ENCODE measurements around the gene MYADML2.
"Not testable (repeated sequence)": the region's sequence is repeated elsewhere in the genome, so short reads cannot be mapped to it uniquely, and the experiment has no call there.

MYADML2 gene, protein sequence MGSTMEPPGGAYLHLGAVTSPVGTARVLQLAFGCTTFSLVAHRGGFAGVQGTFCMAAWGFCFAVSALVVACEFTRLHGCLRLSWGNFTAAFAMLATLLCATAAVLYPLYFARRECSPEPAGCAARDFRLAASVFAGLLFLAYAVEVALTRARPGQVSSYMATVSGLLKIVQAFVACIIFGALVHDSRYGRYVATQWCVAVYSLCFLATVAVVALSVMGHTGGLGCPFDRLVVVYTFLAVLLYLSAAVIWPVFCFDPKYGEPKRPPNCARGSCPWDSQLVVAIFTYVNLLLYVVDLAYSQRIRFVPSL

GRCh38 chr17:81947189-81947588 is at the start of gene MYADML2:
Gene MYADML2 (minus strand): TSS chr17:81947233. CDS start chr17:81941741, 5,492 bp downstream.
- no peak for DNase-seq (ENCODE audit: low spot score)

GRCh38 chr17:81996232-81996756 is 49.3 kb upstream of the MYADML2 start:
- no peak for DNase-seq (ENCODE audit: low spot score)

DNA sequence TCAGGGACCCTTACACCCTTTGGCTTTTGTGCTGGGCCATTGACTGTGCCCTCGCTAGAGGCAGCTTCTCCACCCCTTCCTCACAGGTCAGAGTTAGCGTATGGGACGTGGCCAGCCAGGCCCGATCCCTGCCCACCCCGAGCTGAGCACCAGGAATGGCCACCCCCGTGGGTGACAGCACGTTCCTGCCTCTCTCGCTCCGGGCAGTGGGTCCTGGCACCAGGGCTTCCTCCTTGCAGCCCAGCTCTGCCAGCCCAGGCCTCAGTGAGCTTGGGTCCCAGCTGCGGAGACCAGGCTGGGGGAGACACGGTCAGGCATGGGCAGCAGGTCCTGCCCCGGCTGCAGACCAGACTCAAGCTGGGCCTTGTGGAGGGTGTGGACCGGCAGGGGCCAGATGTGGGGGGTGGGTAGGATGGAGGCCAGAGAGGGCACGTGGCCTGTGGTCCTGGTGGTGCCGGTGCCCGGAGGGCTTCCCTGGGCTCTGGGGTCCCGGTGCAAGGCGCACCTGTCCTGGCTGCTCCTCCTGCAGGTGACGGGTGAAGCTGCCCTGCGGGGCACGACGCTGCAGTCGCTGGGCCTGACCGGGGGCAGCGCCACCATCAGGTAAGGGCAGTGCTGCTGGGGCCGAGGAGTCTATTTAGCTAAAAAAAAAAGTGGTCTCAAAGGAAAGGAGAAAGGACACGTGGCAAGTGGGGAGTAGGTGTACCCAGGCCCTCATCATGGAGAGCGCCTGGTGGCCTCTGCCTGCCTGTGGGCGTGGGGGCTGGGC is 48.6 kb upstream of the MYADML2 start:
- DNase-seq (ENCODE audit: low spot score): no peak

GRCh38 chr17:81994593-81995462 is 47.8 kb upstream of the MYADML2 start:
- DNase-seq (ENCODE audit: low spot score): no peak

DNA sequence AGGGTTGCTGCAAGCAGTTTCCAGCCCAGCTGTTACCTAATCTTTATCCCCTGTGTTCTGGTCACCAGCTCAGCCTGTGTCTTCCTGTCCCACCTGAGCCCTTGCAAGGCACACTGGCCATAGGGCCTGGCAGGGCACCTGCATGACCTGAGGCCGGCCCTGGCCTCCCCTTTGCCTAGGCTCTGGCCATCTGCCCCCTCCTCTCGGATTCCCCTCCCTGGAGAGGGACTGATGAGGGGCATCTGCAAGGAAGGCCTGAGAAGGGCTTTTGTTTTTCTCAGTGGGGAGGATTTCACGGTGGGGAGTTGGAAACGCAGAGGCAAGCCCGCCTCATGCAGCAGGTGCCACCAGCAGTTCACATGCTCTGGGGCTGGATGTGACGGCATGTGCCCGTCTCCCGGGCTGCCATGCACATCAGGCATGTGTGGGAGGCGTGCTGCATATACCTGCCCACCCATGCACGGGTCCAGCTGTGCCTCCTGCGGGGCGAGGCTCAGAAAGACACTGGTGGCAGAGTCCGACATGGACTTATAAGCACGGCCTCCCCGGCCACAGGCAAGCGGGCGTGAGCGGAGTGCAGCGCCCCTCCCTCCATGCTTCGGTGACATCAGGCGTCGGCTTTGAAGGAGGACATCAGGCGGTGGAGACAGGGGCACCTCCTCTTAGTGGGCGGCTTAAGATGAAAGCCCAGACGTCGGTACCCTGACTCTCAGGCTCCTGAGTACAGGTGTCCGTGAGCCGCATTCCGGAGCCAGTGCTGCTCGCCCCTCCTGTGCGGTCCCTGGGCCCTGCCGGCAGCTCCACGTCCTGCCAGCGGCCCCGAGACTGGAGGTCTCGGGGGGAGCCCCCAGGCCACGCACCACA is 46.9 kb upstream of the MYADML2 start:
- DNase-seq (ENCODE audit: low spot score): no peak

DNA sequence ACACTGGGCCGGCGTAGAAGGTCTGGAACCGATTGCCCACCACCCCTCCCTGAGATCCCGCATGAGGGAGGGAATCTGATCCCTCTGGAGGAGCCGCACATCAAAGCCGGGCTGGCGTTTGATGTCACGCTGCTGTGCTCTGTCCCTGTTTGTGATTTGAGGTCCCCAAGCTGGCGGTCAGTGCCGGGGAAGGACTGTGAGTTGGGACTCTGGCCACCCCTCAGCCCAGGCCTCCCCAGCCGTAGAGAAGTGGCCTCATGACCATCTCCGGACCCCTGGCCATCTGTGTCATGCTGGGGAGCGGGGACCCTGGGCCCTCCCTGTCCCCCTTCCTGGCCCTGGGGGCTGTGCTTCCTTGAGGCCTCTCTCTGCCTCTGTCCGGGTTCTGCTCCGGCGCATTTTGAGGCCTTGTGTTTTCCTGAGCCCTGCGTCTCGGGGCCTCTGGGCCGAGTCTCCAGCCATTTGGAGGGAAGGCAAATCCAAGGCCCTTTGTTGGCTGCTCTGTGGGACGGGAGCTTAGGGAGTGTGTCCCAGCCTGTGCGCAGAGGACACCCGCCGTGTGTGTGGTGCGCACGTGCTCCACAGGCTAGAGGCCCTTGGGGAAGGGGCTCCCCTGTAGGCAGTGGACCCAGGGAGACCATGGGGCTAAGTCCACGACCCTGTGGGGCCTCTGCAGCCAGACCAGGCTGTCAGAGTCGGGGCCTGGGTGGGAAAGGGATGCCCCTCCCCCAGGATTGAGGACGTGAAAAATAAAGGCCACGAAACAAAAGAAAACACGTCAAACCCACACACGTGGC is 45.5 kb upstream of the MYADML2 start:
- no peak for DNase-seq (ENCODE audit: low spot score)

DNA sequence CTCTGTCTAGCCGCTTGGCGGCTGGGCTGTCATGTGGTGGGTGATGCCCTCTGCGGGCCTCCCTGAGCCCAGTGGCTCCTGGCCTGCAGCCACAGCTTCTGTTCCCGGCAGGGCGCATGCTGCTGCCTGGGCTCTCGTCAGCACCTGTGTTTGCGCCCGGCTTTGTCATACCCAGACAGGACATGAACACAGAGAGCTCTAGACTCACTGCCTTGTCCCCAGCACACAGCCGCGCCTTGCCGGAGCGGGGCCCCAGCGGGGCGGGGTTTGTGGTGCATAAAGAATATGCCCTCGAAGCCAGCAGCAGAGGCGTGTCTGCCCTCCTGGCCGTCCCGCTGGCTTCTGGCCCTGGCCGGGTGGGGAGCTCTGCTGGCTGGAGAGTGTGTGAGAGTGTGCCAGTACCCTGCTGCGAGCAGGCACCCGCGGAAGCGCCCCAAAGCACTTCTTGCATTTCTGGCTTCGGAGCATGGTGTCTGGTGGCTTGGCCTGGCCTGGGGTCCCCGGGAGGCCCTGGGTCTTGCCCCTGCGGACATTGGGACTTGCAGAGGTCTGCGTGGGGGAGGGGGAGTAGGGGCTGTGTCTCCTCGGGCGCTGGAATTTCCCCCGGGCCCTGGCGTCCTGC is 44.8 kb upstream of the MYADML2 start:
- no peak for DNase-seq (ENCODE audit: low spot score)

GRCh38 chr17:81990836-81991683 is 44.0 kb upstream of the MYADML2 start:
- no peak for DNase-seq (ENCODE audit: low spot score)

GRCh38 chr17:81987161-81987770 is 40.2 kb upstream of the MYADML2 start:
- DNase-seq (ENCODE audit: low spot score): no peak

- DNase-seq (ENCODE audit: low spot score): no peak
These were observed 39.6 kb upstream of the MYADML2 start for GRCh38 chr17:81986606-81987005.

DNA sequence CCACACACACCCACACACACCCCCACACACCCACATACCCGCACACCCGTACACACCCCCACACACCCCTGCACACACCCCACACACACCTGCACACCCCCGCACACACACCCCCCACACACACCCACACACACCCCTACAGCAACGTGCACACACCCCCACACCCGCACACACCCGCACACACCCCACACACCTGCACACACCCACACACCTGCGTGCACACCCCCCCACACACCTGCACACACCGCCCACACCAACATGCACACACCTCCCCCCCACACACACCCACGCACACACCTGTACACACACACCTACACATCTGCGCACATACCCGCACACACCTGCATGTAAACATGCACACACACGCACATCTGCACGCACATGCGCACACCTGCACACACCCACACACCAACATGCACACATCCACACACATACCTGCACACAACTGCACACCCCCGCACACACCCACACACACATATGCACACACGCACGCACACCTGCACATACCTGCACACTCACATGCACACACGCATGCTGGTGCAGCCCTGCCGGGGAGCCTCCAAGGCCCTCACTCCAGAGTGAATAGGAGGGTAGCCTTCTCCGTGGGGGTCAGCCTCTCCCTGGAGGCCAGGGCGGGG is 37.9 kb upstream of the MYADML2 start:
- no peak for DNase-seq (ENCODE audit: low spot score)

DNA sequence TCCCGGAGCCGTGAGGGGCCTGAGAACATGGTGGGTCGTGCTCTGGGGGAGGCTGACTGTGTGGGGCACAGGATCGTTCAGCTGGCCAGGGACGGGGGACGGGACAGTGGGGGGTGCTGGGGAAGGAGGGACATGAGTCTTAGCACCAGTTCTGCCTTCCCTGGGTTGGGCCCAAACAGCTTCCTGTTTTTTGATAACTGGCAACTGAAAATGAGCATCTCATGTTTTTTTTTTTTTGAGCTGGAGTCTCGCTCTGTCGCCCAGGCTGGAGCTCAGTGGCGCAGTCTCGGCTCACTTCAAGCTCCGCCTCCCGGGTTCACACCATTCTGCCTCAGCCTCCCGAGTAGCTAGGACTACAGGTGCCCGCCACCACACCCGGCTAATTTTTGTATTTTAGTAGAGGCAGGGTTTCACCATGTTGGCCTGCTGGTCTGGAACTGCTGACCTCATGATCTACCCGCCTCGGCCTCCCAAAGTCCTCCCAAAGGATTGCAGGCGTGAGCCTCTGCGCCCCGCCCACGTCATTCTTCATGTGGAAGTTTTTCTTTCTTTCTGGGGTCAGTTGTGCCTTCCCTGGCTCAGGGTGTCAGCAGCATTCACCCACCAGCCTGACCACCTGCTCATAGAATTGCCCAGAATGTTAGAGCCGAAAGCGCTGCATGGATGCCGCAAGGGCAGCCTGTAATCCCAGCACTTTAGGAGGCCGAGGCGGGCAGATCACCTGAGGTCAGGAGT is 36.8 kb upstream of the MYADML2 start:
- DNase-seq (ENCODE audit: low spot score): no peak

GRCh38 chr17:81983011-81983638 is 36.1 kb upstream of the MYADML2 start:
- DNase-seq (ENCODE audit: low spot score): no peak

DNA sequence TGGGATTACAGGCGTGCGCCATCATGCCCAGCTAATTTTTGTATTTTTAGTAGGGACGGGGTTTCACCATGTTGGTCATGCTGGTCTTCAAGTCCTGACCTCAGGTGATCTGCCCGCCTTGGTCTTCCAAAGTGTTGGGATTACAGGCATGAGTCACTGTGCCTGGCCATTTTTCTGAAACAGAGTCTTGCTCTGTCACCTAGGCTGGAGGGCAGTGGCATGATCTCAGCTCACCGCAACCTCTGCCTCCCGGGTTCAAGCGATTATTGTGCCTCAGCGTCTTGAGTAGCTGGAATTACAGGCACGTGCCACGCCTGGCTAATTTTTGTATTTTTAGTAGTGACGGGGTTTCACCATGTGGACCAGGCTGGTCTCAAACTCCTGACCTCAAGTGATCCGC is 34.5 kb upstream of the MYADML2 start:
- DNase-seq (ENCODE audit: low spot score): not testable (repeated sequence)

DNA sequence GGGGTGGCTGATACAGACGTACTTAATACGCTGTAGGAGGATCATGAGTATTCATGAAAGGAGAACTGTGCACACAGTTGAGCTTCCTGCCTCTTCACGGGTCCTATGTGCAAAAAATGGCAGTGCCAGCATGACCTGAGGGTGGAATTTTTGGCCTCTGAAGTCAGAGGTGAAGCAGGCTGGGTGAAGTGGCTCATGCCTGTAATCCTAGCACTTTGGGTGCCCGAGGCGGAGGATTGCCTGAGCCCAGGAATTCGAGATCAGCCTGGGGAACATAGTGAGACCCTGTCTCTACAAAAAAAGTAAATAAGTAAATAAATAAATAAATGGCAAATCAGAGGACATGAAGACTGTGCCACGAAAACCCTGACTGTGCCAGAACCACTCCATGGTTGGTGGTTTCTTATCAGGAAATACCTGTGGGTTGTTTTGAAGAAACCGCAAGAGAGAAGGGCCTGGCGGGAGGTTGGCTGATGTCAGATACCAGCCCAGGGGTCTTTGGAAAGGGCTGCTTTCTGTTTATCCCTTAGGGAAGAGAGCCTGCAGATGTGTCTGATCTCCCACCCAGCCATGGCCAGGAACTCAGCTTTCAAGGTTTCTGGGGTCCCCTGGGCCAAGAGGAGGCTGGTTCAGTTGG is 33.8 kb upstream of the MYADML2 start:
- DNase-seq (ENCODE audit: low spot score): no peak

DNA sequence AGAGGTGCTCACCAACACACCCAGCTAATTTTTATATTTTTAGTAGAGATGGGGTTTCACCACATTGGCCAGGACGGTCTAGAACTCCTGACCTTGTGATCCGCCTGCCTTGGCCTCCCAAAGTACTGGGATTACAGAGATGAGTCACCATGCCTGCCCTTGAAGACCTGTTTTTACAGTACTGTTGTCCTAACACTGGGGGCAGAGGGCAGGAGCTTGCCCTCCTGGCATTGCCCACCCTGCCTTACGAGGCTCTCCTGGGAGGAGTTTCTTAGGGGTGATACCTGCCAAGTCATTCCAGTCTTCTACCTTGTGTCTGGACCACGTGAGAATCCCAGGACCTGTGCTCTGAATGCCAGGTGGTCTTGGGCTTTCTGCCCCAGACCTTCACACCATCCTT is 33.1 kb upstream of the MYADML2 start:
- no peak for DNase-seq (ENCODE audit: low spot score)
